Caco-2 (cell line): ENCODE results near the gene MIOS. TPM values are rescaled to one million over a fixed set of nuclear protein-coding genes. Genes with fewer than 3 reads are reported as not detected.

Source experiments
- BruUV-seq: library from RNA; stranded (reverse); fragments of 400-500 nt; replicated peaks from 2 replicates; lab custom pipeline; 2021; lab: Mats Ljungman, UMichigan
- CTCF ChIA-PET: fragments of 300-600 bp; sonication (Branson Sonifier 250); formaldehyde crosslinking; loops from one replicate; lab custom pipeline; 2022; ENCODE audit warnings: antibody characterized with exemption; lab: Charles Lee
- POLR2A ChIA-PET: fragments of 300-600 bp; sonication (Branson Sonifier 250); formaldehyde crosslinking; loops from one replicate; lab custom pipeline; 2022; ENCODE audit warnings: antibody characterized with exemption; lab: Charles Lee
- DNase-seq, 2 experiments: peaks; one replicate each; pipeline versions ENCODE4 v3.0.0 to v3.0.0-alpha.2; 2020 to 2022
- H3K27me3 ChIP-seq: replicated peaks from 2 replicates; pipeline ENCODE4 v1.6.0; 2011; ENCODE audit warnings: low read length; ENCODE audit not compliant: control insufficient read depth, insufficient read depth
- H3K36me3 ChIP-seq: 2 replicates; pipeline ENCODE4 v1.5.1; 2011; ENCODE audit warnings: low read length; ENCODE audit not compliant: control insufficient read depth, insufficient read depth
- H3K4me1 ChIP-seq: fragments of 250-450 bp; sonication (Bioruptor Pico); 2 replicates; pipeline ENCODE4 v1.5.1; 2020; ENCODE audit warnings: mild to moderate bottlenecking
- H3K4me3 ChIP-seq: 2 replicates; pipeline ENCODE4 v1.5.1; 2011; ENCODE audit warnings: low read depth, mild to moderate bottlenecking, control low read depth, low read length
- H3K9me3 ChIP-seq: fragments of 250-450 bp; sonication (Bioruptor Pico); 2 replicates; pipeline ENCODE4 v1.5.1; 2020; ENCODE audit warnings: mild to moderate bottlenecking, moderate library complexity
- H3K27ac Mint-ChIP-seq: one replicate; pipeline ENCODE4 v1.8.0; 2022; ENCODE audit warnings: mixed read lengths; ENCODE audit not compliant: unreplicated experiment
- H3K27me3 Mint-ChIP-seq: one replicate; pipeline ENCODE4 v1.8.0; 2022; ENCODE audit warnings: mixed read lengths; ENCODE audit not compliant: insufficient read depth, unreplicated experiment
- H3K36me3 Mint-ChIP-seq: one replicate; pipeline ENCODE4 v1.8.0; 2022; ENCODE audit warnings: mild to moderate bottlenecking, mixed read lengths; ENCODE audit not compliant: insufficient read depth, unreplicated experiment
- H3K4me1 Mint-ChIP-seq: one replicate; pipeline ENCODE4 v1.8.0; 2022; ENCODE audit warnings: low read depth, mixed read lengths; ENCODE audit not compliant: unreplicated experiment
- H3K4me3 Mint-ChIP-seq: one replicate; pipeline ENCODE4 v1.8.0; 2022; ENCODE audit warnings: mild to moderate bottlenecking, moderate library complexity, mixed read lengths; ENCODE audit not compliant: unreplicated experiment
- H3K9me3 Mint-ChIP-seq: one replicate; pipeline ENCODE4 v1.8.0; 2022; ENCODE audit warnings: mixed read lengths; ENCODE audit not compliant: unreplicated experiment
- CTCF ChIP-seq, 2 experiments: fragments of 200-600 bp in 1 of 2; IDR thresholded peaks; 1 replicate in 1 of 2; 2 replicates in 1 of 2; pipeline versions ENCODE4 v1.5.1 to v1.8.0; 2011 to 2022; ENCODE audit warnings: antibody characterized with exemption in 1 of 2, control low read depth in 1 of 2, inconsistent platforms in 1 of 2, low read depth in 1 of 2, low read length in 1 of 2, mild to moderate bottlenecking in 1 of 2, moderate library complexity in 1 of 2; ENCODE audit not compliant: insufficient read depth in 1 of 2, severe bottlenecking in 1 of 2, unreplicated experiment in 1 of 2
- intact Hi-C: fragments of 100-400 bp; cut with micrococcal nuclease; formaldehyde crosslinking; loops from one replicate; pipeline ENCODE4 v1.10.0; 2022; ENCODE audit not compliant: unreplicated experiment
- total RNA-seq: library from RNA; stranded (reverse); gene quantifications from 2 replicates; pipeline ENCODE4 v1.2.3, GENCODE V29; 2022

Gene MIOS
- total RNA-seq, 1 experiment from 2014 or later, result 37.3 TPM

GRCh38 chr7:7576344-7576743 is 9.7 kb downstream of the MIOS start:
- no peak overlapping the region for H3K4me3 Mint-ChIP-seq
- CTCF ChIA-PET, result no interaction called here
- H3K9me3 Mint-ChIP-seq, result no peaks in the 10 kb centered on the region
- H3K27me3 ChIP-seq, result no peaks in the 10 kb centered on the region
- TF ChIP-seq CTCF (IDR thresholded peaks at IDR 0.05; ENCODE audit: insufficient read depth in 1 of 2, low read depth in 1 of 2, low read length in 1 of 2, severe bottlenecking in 1 of 2, unreplicated experiment in 1 of 2), result no peak
- no peak overlapping the region for H3K27ac Mint-ChIP-seq
- BruUV-seq, result no TSS peak
- H3K36me3 Mint-ChIP-seq, result no peaks in the 10 kb centered on the region
- H3K9me3 ChIP-seq, result no peaks in the 10 kb centered on the region
- intact Hi-C loops, result no loop called here
- no peaks in the 10 kb centered on the region for H3K4me1 Mint-ChIP-seq
- DNase-seq, result no peak
- no peaks in the 10 kb centered on the region for H3K36me3 ChIP-seq
- no peak overlapping the region for H3K4me3 ChIP-seq
- no peaks in the 10 kb centered on the region for H3K4me1 ChIP-seq
- POLR2A ChIA-PET, result no interaction called here
- H3K27me3 Mint-ChIP-seq, result no peaks in the 10 kb centered on the region

GRCh38 chr7:7577888-7578287 is 11.2 kb downstream of the MIOS start:
- no peak overlapping the region for H3K27ac Mint-ChIP-seq
- no peaks in the 10 kb centered on the region for H3K9me3 Mint-ChIP-seq
- ChIA-PET CTCF (no interaction called here), POLR2A (interaction anchor here (0.6 kb wide), 1 partner anchor 64 kb away, joined by 3 read pairs; no protein-coding TSS in a partner anchor)
- Histone ChIP-seq H3K4me1 (no peaks in the 10 kb centered on the region), H3K4me3 (no peak overlapping the region), H3K36me3 (no peaks in the 10 kb centered on the region), H3K27me3 (no peaks in the 10 kb centered on the region), H3K9me3 (no peaks in the 10 kb centered on the region)
- no peaks in the 10 kb centered on the region for H3K4me1 Mint-ChIP-seq
- H3K36me3 Mint-ChIP-seq, result no peaks in the 10 kb centered on the region
- BruUV-seq, result no TSS peak
- no peaks in the 10 kb centered on the region for H3K27me3 Mint-ChIP-seq
- no peak for TF ChIP-seq CTCF (IDR thresholded peaks at IDR 0.05; ENCODE audit: insufficient read depth in 1 of 2, low read depth in 1 of 2, low read length in 1 of 2, severe bottlenecking in 1 of 2, unreplicated experiment in 1 of 2)
- no peak overlapping the region for H3K4me3 Mint-ChIP-seq
- DNase-seq, result no peak
- intact Hi-C loops, result no loop called here

- no peaks in the 10 kb centered on the region for H3K27me3 ChIP-seq
- H3K36me3 Mint-ChIP-seq, result no peaks in the 10 kb centered on the region
- H3K9me3 ChIP-seq, result no peaks in the 10 kb centered on the region
- no peak overlapping the region for H3K27ac Mint-ChIP-seq
- no peaks in the 10 kb centered on the region for H3K27me3 Mint-ChIP-seq
- BruUV-seq, result no TSS peak
- TF ChIP-seq CTCF (IDR thresholded peaks at IDR 0.05; ENCODE audit: insufficient read depth in 1 of 2, low read depth in 1 of 2, low read length in 1 of 2, severe bottlenecking in 1 of 2, unreplicated experiment in 1 of 2), result no peak
- intact Hi-C loops, result no loop called here
- DNase-seq, result no peak
- no peak overlapping the region for H3K4me3 Mint-ChIP-seq
- ChIA-PET CTCF (no interaction called here), POLR2A (no interaction called here)
- H3K9me3 Mint-ChIP-seq, result no peaks in the 10 kb centered on the region
- no peaks in the 10 kb centered on the region for H3K4me1 Mint-ChIP-seq
- no peaks in the 10 kb centered on the region for H3K36me3 ChIP-seq
- H3K4me3 ChIP-seq, result no peak overlapping the region
- no peaks in the 10 kb centered on the region for H3K4me1 ChIP-seq
Measured at GRCh38 chr7:7579638-7580037, 13.0 kb downstream of the MIOS start.
